Endothelial cell of umbilical vein (primary cell): ENCODE measurements around the gene MAPK4. TPM values are rescaled to one million over a fixed set of nuclear protein-coding genes. Genes with fewer than 3 reads are reported as not detected.

ENCODE experiments used
- BruUV-seq: library from RNA; stranded (reverse); fragments of 400-500 nt; replicated peaks from 2 replicates; lab custom pipeline; 2021; lab: Mats Ljungman, UMichigan
- CTCF ChIA-PET: fragments of 300-600, 350-600 bp; sonication (Branson Sonifier 250); formaldehyde crosslinking; loops from one replicate; lab custom pipeline; 2021; ENCODE audit warnings: antibody characterized with exemption, inconsistent platforms; lab: Charles Lee
- POLR2A ChIA-PET: fragments of 300-600, 350-600 bp; sonication (Branson Sonifier 250); formaldehyde crosslinking; loops from one replicate; lab custom pipeline; 2021; ENCODE audit warnings: antibody characterized with exemption, inconsistent platforms; lab: Charles Lee
- DNase-seq: peaks from one replicate; pipeline ENCODE4 v3.0.0-alpha.2; 2011; ENCODE audit warnings: low read depth, low spot score
- FAIRE-seq: peaks from 2 replicates; lab custom pipeline; 2011; peaks lifted over from hg19 to GRCh38; lab: Jason Lieb, UNC
- H2AFZ ChIP-seq: 2 replicates; pipeline ENCODE4 v1.6.0; 2012; ENCODE audit warnings: low read depth, low read length, control low read depth, inconsistent platforms
- H3K27ac ChIP-seq: 2 replicates; pipeline ENCODE4 v1.5.1; 2011; ENCODE audit warnings: low read depth, mild to moderate bottlenecking, control low read depth, low read length, moderate library complexity; ENCODE audit not compliant: insufficient read depth
- H3K27me3 ChIP-seq, 2 experiments: 2 replicates each; pipeline versions ENCODE4 v1.6.0 to v1.6.1; 2011; ENCODE audit warnings: low read length in 2 of 2, mixed read lengths in 1 of 2; ENCODE audit not compliant: control insufficient read depth in 2 of 2, insufficient read depth in 2 of 2
- H3K36me3 ChIP-seq, 2 experiments: 2 replicates in 1 of 2; 3 replicates in 1 of 2; pipeline ENCODE4 v1.5.1; 2011; ENCODE audit warnings: low read length in 2 of 2, mild to moderate bottlenecking in 1 of 2, moderate library complexity in 1 of 2; ENCODE audit not compliant: control insufficient read depth in 2 of 2, insufficient read depth in 2 of 2; ENCODE audit errors: extremely low read depth in 1 of 2
- H3K4me1 ChIP-seq: 3 replicates; pipeline ENCODE4 v1.5.1; 2011; ENCODE audit warnings: mild to moderate bottlenecking, low read length; ENCODE audit not compliant: control insufficient read depth, insufficient read depth; ENCODE audit errors: extremely low read depth
- H3K4me2 ChIP-seq: 2 replicates; pipeline ENCODE4 v1.6.1; 2011; ENCODE audit warnings: low read length, control low read depth, mixed read lengths; ENCODE audit not compliant: insufficient read depth
- H3K4me3 ChIP-seq, 3 experiments: fragments of 200-600 bp in 1 of 3; sonication (generic), shearing (Covaris generic) in 1 of 3; replicated peaks in 1 of 3; 2 replicates each; pipeline ENCODE4 v1.5.1; 2011 to 2016; ENCODE audit warnings: control low read depth in 3 of 3, low read length in 3 of 3, mild to moderate bottlenecking in 2 of 3, inconsistent platforms in 1 of 3, low read depth in 1 of 3, moderate library complexity in 1 of 3; ENCODE audit not compliant: insufficient read depth in 1 of 3
- H3K79me2 ChIP-seq: 2 replicates; pipeline ENCODE4 v1.6.0; 2012; ENCODE audit warnings: low read length, inconsistent platforms; ENCODE audit not compliant: control insufficient read depth, insufficient read depth
- H3K9ac ChIP-seq: replicated peaks from 2 replicates; pipeline ENCODE3; 2011; ENCODE audit warnings: low read length, control low read depth; ENCODE audit not compliant: insufficient read depth; ENCODE audit errors: extremely low read depth
- H3K9me1 ChIP-seq: replicated peaks from 3 replicates; pipeline ENCODE4 v1.6.0; 2011; ENCODE audit warnings: mild to moderate bottlenecking, low read length; ENCODE audit not compliant: control insufficient read depth, insufficient read depth; ENCODE audit errors: extremely low read depth
- H3K9me3 ChIP-seq: replicated peaks from 2 replicates; pipeline ENCODE4 v1.5.1; 2012; ENCODE audit warnings: low read length, inconsistent platforms; ENCODE audit not compliant: control insufficient read depth, insufficient read depth
- H4K20me1 ChIP-seq: replicated peaks from 2 replicates; pipeline ENCODE3; 2011; ENCODE audit warnings: mild to moderate bottlenecking, low read length; ENCODE audit not compliant: control insufficient read depth, insufficient read depth; ENCODE audit errors: extremely low read depth
- EZH2 ChIP-seq: IDR thresholded peaks from 2 replicates; pipeline ENCODE4 v1.6.1; 2012; ENCODE audit warnings: borderline replicate concordance, low read depth, mild to moderate bottlenecking, moderate library complexity, low read length, inconsistent platforms; ENCODE audit not compliant: severe bottlenecking
- FOS ChIP-seq: IDR thresholded peaks from 2 replicates; pipeline ENCODE4 v1.6.1; 2011; ENCODE audit warnings: mild to moderate bottlenecking, low read length, moderate library complexity, borderline replicate concordance; ENCODE audit not compliant: insufficient read depth
- GATA2 ChIP-seq: IDR thresholded peaks from 2 replicates; pipeline ENCODE4 v1.7.0; 2011; ENCODE audit warnings: low read depth, mild to moderate bottlenecking, moderate library complexity, mixed read lengths, low read length; ENCODE audit not compliant: insufficient read length, insufficient read depth
- JUN ChIP-seq: IDR thresholded peaks from 2 replicates; pipeline ENCODE4 v1.6.1; 2011; ENCODE audit warnings: borderline replicate concordance, low read depth; ENCODE audit not compliant: insufficient read length, insufficient read depth
- MYC ChIP-seq: IDR thresholded peaks from one replicate; pipeline ENCODE4 v1.6.1; 2011; ENCODE audit warnings: mild to moderate bottlenecking, low read depth, low read length
- POLR2A ChIP-seq: IDR thresholded peaks from 2 replicates; pipeline ENCODE4 v1.6.1; 2012; ENCODE audit warnings: low read depth, mild to moderate bottlenecking, control low read depth, low read length
- POLR2AphosphoS5 ChIP-seq: IDR thresholded peaks from 2 replicates; pipeline ENCODE4 v1.6.1; 2012; ENCODE audit warnings: low read depth, mild to moderate bottlenecking, control low read depth, low read length, moderate library complexity; ENCODE audit not compliant: insufficient read depth
- dilution Hi-C: fragments of 300-500 bp; cut with MboI; formaldehyde crosslinking; loops from one replicate; pipeline ENCODE4 v1.15.0; 2019; ENCODE audit warnings: low sequenced_read_pairs; ENCODE audit not compliant: extremely low pct_ligation_motif_present
- intact Hi-C: fragments of 100-400 bp; cut with micrococcal nuclease; formaldehyde crosslinking; loops from one replicate; pipeline ENCODE4 v1.10.0; 2022
- polyA plus RNA-seq, 4 experiments: library from polyadenylated mRNA; depleted of rRNA in 3 of 4; stranded (reverse) in 3 of 4; unstranded in 1 of 4; fragments of >200 nt; gene quantifications; 2 replicates each; pipeline versions ENCODE4 v1.2.1 to v1.2.3, GENCODE V29; 2011 to 2012; ENCODE audit warnings: missing spikeins in 1 of 4
- total RNA-seq: library from RNA; stranded (reverse); gene quantifications from 2 replicates; pipeline ENCODE4 v1.2.3, GENCODE V29; 2021
- TF ChIP-seq, protein P1 (sequence below): IDR thresholded peaks from 2 replicates; pipeline ENCODE4 v1.6.1; 2011; ENCODE audit not compliant: insufficient read depth, insufficient read length
- TF ChIP-seq, protein P2 (sequence below), 2 donors: IDR thresholded peaks; 1 replicate in 1 of 2; 2 replicates in 1 of 2; pipeline ENCODE4 v1.5.1; 2011; ENCODE audit warnings: low read length in 2 of 2, mild to moderate bottlenecking in 2 of 2, moderate library complexity in 2 of 2, control low read depth in 1 of 2, inconsistent platforms in 1 of 2, low read depth in 1 of 2; ENCODE audit not compliant: insufficient read depth in 1 of 2; ENCODE audit errors: extremely low read depth in 1 of 2

The MAPK4 gene
- total and polyA plus RNA-seq, 2 donors (not counting 3 experiments of a cell fraction or from before 2014, with no cell fraction given) = not detected

DNA sequence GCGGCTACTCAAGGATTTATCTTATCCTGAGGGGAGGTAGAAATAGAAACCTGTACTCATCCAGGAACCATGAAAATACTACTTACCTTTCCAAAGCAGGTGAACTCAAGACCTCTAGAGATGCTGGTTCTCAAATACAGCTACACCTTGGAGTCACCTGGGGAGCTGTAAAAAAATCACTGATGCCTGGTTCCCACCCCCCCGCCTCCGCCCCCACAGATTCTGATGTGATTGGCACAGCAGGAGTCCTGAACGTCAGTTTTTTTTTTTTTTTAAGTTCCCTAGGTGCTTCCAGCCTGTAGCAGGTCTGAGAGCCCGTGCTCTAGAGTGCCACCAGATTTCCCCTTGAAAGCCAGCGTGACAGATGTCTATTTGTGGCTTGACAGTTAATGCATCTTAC, 146.3 kb downstream of the MAPK4 start:
- Histone ChIP-seq H3K9me3 (no peaks in the 10 kb centered on the region), H3K4me3 (no peak overlapping the region), H3K9me1 (no peaks in the 10 kb centered on the region), H3K4me2 (no peak overlapping the region), H3K9ac (no peak overlapping the region), H3K4me1 (no peaks in the 10 kb centered on the region), H3K27ac (no peak overlapping the region), H3K79me2 (no peaks in the 10 kb centered on the region), H3K36me3 (no peaks in the 10 kb centered on the region), H2AFZ (no peak overlapping the region), H3K27me3 (no peaks in the 10 kb centered on the region), H4K20me1 (no peaks in the 10 kb centered on the region)
- POLR2A ChIA-PET = no interaction called here
- dilution Hi-C loops (no loop called here), intact Hi-C loops (no loop called here)
- DNase-seq (no peak), FAIRE-seq (no peak)
- no TSS peak for BruUV-seq
- CTCF ChIA-PET = no interaction called here
- TF ChIP-seq MYC (no peak), POLR2A (no peak), EZH2 (no peak)
- TF ChIP-seq, protein P1, sequence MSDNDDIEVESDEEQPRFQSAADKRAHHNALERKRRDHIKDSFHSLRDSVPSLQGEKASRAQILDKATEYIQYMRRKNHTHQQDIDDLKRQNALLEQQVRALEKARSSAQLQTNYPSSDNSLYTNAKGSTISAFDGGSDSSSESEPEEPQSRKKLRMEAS = no peak
- TF ChIP-seq, protein P2, sequence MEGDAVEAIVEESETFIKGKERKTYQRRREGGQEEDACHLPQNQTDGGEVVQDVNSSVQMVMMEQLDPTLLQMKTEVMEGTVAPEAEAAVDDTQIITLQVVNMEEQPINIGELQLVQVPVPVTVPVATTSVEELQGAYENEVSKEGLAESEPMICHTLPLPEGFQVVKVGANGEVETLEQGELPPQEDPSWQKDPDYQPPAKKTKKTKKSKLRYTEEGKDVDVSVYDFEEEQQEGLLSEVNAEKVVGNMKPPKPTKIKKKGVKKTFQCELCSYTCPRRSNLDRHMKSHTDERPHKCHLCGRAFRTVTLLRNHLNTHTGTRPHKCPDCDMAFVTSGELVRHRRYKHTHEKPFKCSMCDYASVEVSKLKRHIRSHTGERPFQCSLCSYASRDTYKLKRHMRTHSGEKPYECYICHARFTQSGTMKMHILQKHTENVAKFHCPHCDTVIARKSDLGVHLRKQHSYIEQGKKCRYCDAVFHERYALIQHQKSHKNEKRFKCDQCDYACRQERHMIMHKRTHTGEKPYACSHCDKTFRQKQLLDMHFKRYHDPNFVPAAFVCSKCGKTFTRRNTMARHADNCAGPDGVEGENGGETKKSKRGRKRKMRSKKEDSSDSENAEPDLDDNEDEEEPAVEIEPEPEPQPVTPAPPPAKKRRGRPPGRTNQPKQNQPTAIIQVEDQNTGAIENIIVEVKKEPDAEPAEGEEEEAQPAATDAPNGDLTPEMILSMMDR (IDR thresholded peaks at IDR 0.05; ENCODE audit: extremely low read depth in 1 of 2, insufficient read depth in 1 of 2, low read depth in 1 of 2, low read length in 2 of 2) = no peak

DNA sequence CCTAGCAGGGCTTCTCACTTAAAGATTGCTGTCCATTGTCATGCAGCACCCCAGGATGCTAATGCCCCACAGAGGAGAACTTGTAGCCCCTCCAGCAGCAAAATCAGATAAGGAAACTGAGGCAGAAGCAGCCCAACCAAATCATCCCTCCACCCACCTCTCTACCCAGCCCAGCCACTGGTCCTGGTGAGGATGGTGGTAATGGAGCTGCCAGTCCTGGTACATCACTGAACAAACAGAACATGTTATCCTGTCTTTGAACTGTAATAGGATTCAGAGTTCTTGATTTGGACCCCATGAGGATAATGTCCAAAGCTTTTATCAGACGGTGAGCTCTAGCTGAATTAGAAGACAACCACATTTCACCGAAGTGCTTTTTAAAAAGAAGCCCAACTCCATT, 146.8 kb downstream of the MAPK4 start:
- CTCF ChIA-PET = no interaction called here
- intact Hi-C loops (no loop called here), dilution Hi-C loops (no loop called here)
- no peaks in the 10 kb centered on the region for H3K27me3 ChIP-seq
- H3K4me3 ChIP-seq = no peak overlapping the region
- no peaks in the 10 kb centered on the region for H3K79me2 ChIP-seq
- TF ChIP-seq POLR2AphosphoS5 = no peak
- no peak for TF ChIP-seq EZH2
- TF ChIP-seq, protein P1 = no peak
- no peak for TF ChIP-seq POLR2A
- TF ChIP-seq FOS = no peak
- no peak for TF ChIP-seq GATA2
- no peak for TF ChIP-seq JUN
- no peak for TF ChIP-seq MYC
- no peak overlapping the region for H3K4me2 ChIP-seq
- FAIRE-seq (no peak), DNase-seq (no peak)
- H3K36me3 ChIP-seq = no peaks in the 10 kb centered on the region
- H4K20me1 ChIP-seq = no peaks in the 10 kb centered on the region
- H3K9ac ChIP-seq = no peak overlapping the region
- H3K27ac ChIP-seq = no peak overlapping the region
- no TSS peak for BruUV-seq
- POLR2A ChIA-PET = no interaction called here
- no peaks in the 10 kb centered on the region for H3K4me1 ChIP-seq
- H3K9me1 ChIP-seq = no peaks in the 10 kb centered on the region
- H3K9me3 ChIP-seq = no peaks in the 10 kb centered on the region
- no peak overlapping the region for H2AFZ ChIP-seq
